ENCODE results near the gene CEBPB. TPM values are rescaled to one million over a fixed set of nuclear protein-coding genes. Genes with fewer than 3 reads are reported as not detected.

The CEBPB gene
- total and polyA plus RNA-seq, 9 donors: 15.7 to 296 (median 100) TPM

- Histone ChIP-seq H3K36me3 (no peaks in the 10 kb centered on the region), H3K27me3 (no peaks in the 10 kb centered on the region), H3K9me3 (no peaks in the 10 kb centered on the region), H3K4me1 (ENCODE audit: insufficient read depth) (no peaks in the 10 kb centered on the region), H3K4me3 (no peak overlapping the region), H3K27ac (no peak overlapping the region)
- TF ChIP-seq CTCF (IDR thresholded peaks at IDR 0.05): no peak
- no peak for TF ChIP-seq POLR2A (IDR thresholded peaks at IDR 0.05)
- no peak for TF ChIP-seq EP300 (IDR thresholded peaks at IDR 0.05)
- intact Hi-C loops (cut with DNase I): no loop called here
- DNase-seq: no peak
- WGBS, 3 donors: 61 to 65% (median 65%) methylated on average over 19 of the region's 19 CpGs
Observed at GRCh38 chr20:50233325-50234212, 42.9 kb downstream of the CEBPB start.

GRCh38 chr20:50234288-50234687 is 43.7 kb downstream of the CEBPB start:
- TF ChIP-seq POLR2A (IDR thresholded peaks at IDR 0.05): no peak
- no peak for TF ChIP-seq CTCF (IDR thresholded peaks at IDR 0.05)
- no peak for TF ChIP-seq EP300 (IDR thresholded peaks at IDR 0.05)
- no peak for DNase-seq
- intact Hi-C loops (cut with DNase I): no loop called here
- H3K4me3 ChIP-seq: no peak overlapping the region
- H3K9me3 ChIP-seq: no peaks in the 10 kb centered on the region
- H3K36me3 ChIP-seq: no peaks in the 10 kb centered on the region
- WGBS, 3 donors: 86 to 88% (median 87%) methylated on average over 12 of the region's 12 CpGs
- no peaks in the 10 kb centered on the region for H3K4me1 ChIP-seq (ENCODE audit: insufficient read depth)
- H3K27me3 ChIP-seq: no peaks in the 10 kb centered on the region
- H3K27ac ChIP-seq: no peak overlapping the region

- 82 to 86% (median 86%) methylated on average over 4 of the region's 4 CpGs for WGBS, 3 donors
- no peaks in the 10 kb centered on the region for H3K27me3 ChIP-seq
- TF ChIP-seq POLR2A (IDR thresholded peaks at IDR 0.05): no peak
- no peak for TF ChIP-seq EP300 (IDR thresholded peaks at IDR 0.05)
- no peak for TF ChIP-seq CTCF (IDR thresholded peaks at IDR 0.05)
- intact Hi-C loops (cut with DNase I): no loop called here
- no peak for DNase-seq
- no peaks in the 10 kb centered on the region for H3K36me3 ChIP-seq
- H3K4me1 ChIP-seq (ENCODE audit: insufficient read depth): no peaks in the 10 kb centered on the region
- H3K27ac ChIP-seq: no peak overlapping the region
- H3K4me3 ChIP-seq: no peak overlapping the region
- no peaks in the 10 kb centered on the region for H3K9me3 ChIP-seq
Observed at GRCh38 chr20:50237349-50237748, 46.7 kb downstream of the CEBPB start.

- no peaks in the 10 kb centered on the region for H3K9me3 ChIP-seq
- H3K4me1 ChIP-seq (ENCODE audit: insufficient read depth): peaks cover 3% of the 10 kb centered on the region
- no peak overlapping the region for H3K4me3 ChIP-seq
- H3K36me3 ChIP-seq: no peaks in the 10 kb centered on the region
- H3K27ac ChIP-seq: no peak overlapping the region
- no peaks in the 10 kb centered on the region for H3K27me3 ChIP-seq
- DNase-seq: no peak
- intact Hi-C loops (cut with DNase I): no loop called here
- 84 to 85% (median 84%) methylated on average over 19 of the region's 19 CpGs for WGBS, 3 donors
- no peak for TF ChIP-seq EP300 (IDR thresholded peaks at IDR 0.05)
- TF ChIP-seq CTCF (IDR thresholded peaks at IDR 0.05): no peak
- no peak for TF ChIP-seq POLR2A (IDR thresholded peaks at IDR 0.05)
Observed at GRCh38 chr20:50238081-50238800, 47.6 kb downstream of the CEBPB start.
